Mesodermal cell (in vitro differentiated cells): ENCODE measurements around the gene ARHGEF39.
A peak's percentile ranks its signal among the peaks of the same experiment; 100 is the strongest.

Experiments
- H3K27ac ChIP-seq: 2 replicates; pipeline ENCODE4 v1.7.0; 2013; ENCODE audit warnings: mild to moderate bottlenecking, low read depth, low read length, moderate library complexity; ENCODE audit not compliant: severe bottlenecking
- H3K36me3 ChIP-seq: 2 replicates; pipeline ENCODE4 v1.7.1; 2013; ENCODE audit warnings: mild to moderate bottlenecking, low read length, moderate library complexity; ENCODE audit not compliant: control insufficient read depth, insufficient read depth
- H3K4me1 ChIP-seq: one replicate; pipeline ENCODE4 v1.7.1; 2013; ENCODE audit warnings: mild to moderate bottlenecking, low read length; ENCODE audit not compliant: insufficient read depth, control insufficient read depth, poor library complexity, severe bottlenecking
- H3K4me3 ChIP-seq: 2 replicates; pipeline ENCODE4 v1.7.0; 2013; ENCODE audit warnings: low read length, control low read depth, mild to moderate bottlenecking; ENCODE audit not compliant: insufficient read depth, poor library complexity, severe bottlenecking; ENCODE audit errors: extremely low read depth
- H3K9me3 ChIP-seq: 2 replicates; pipeline ENCODE4 v1.7.1; 2013; ENCODE audit warnings: mild to moderate bottlenecking, low read length, moderate library complexity; ENCODE audit not compliant: control insufficient read depth
- WGBS, 2 experiments: methylation state at CpG; one replicate each; pipeline ENCODE4 v1.1.5; 2013; ENCODE audit warnings: missing lambda C conversion rate in 2 of 2; ENCODE audit not compliant: insufficient coverage in 2 of 2; 5-methylcytosine and 5-hydroxymethylcytosine counted together

The ARHGEF39 gene

DNA sequence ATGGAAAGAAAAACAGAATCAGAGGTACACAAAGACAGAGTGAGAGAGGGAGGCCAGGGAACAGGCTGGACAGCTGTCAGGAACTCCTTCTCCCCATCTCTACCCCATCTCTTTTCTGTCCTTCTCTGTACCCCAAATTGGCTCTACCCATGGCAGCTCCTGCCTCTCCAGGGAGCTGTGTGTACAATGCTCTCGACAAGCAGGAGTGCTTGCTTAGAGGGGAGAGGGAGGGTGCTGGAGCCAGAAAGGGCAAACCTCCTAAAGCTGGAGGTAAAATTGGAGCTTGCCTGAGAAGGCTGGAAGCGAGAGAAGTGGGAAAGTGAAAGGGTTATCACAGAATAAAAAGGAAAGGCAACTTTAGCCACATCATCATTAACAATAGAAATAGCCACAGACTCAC lies 18.3 kb upstream of the ARHGEF39 start:
- WGBS, 2 experiments = 83% methylated on average over 1 of the region's 2 CpGs; no CpG with 5 or more reads in 1 of the 2 experiments
- Histone ChIP-seq H3K4me3 (no peak overlapping the region), H3K9me3 (no peaks in the 10 kb centered on the region), H3K36me3 (peaks cover 68% of the 10 kb centered on the region), H3K4me1 (peaks cover 38% of the 10 kb centered on the region), H3K27ac (no peak overlapping the region)

DNA sequence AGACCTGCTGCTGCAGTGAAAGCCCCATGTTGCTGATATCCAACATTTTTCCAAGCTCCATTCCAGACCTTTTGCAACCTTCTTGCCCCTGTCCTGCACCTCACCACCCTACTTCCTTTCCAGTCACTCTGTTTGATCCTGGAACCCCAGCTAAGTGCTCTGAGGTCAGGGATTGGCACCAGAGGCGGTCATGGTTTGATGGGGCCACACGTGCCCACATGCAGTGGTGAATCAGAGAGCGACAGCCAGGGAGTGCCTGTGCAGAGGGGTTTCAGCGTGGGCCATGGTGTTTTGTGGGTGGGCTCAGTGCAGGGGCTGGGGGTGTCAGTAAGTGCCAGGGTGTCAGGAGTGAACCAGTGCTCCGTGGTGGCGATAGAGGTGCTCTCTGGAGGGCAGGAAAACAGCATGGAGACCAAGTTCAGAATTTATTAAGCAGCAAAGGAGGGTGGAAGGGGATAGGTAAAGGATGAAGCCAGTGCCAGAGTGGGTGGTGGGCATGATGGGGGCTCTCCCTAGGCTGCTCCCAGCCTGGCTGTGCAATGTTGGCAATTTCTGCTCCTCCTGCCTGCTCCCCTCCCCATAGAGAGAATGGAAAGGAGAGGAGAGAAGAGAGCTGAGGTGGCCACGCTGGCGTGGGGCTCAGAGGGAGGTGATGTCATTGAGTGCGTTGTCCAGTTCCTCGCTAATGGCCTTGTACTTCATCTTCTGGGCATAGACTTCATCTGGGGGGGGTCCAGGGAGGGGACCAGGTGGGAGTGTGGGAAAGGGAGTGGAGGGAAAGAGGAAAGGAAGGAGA lies 17.7 kb upstream of the ARHGEF39 start:
- peaks cover 62% of the 10 kb centered on the region for H3K36me3 ChIP-seq
- no peak overlapping the region for H3K27ac ChIP-seq

DNA sequence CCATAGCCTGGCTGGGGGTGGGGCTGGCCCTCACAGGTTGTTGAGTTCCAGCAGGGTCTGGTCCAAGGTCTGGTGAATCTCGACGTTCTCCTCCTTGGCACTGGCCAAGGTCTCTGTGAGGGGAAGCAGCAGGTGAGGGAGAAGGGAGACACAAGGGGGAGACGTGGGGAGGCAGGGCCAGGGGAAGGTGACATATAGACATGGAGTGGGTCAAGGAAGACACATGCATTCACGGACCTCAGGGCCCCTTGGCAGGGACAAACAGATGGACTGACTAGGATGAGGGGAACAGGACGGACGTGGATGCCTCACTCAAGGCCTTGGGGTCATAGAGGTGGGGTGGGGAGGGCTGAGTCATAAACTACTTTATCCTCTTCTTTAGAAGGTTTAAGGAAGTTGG lies 17.1 kb upstream of the ARHGEF39 start:
- no peaks in the 10 kb centered on the region for H3K9me3 ChIP-seq
- H3K36me3 ChIP-seq = peaks cover 57% of the 10 kb centered on the region
- H3K27ac ChIP-seq = peak overlapping the region; percentile 29
- WGBS, 2 experiments = 90 to 93% methylated on average over 4 of the region's 6 CpGs
- no peak overlapping the region for H3K4me3 ChIP-seq
- H3K4me1 ChIP-seq = peaks cover 27% of the 10 kb centered on the region

More for the DNA sequence above, 17.7 kb upstream of the ARHGEF39 start:
- no peak overlapping the region for H3K4me3 ChIP-seq
- 98 to 100% methylated on average over 6 to 9 of the region's 10 CpGs for WGBS, 2 experiments
- H3K4me1 ChIP-seq = peaks cover 32% of the 10 kb centered on the region
- H3K9me3 ChIP-seq = no peaks in the 10 kb centered on the region

GRCh38 chr9:35681341-35682002 lies 16.5 kb upstream of the ARHGEF39 start:
- H3K27ac ChIP-seq = peak overlapping the region; percentile 29
- H3K4me1 ChIP-seq = peaks cover 22% of the 10 kb centered on the region
- no peak overlapping the region for H3K4me3 ChIP-seq
- 77 to 88% methylated on average over 3 of the region's 3 CpGs for WGBS, 2 experiments
- no peaks in the 10 kb centered on the region for H3K9me3 ChIP-seq
- H3K36me3 ChIP-seq = peaks cover 51% of the 10 kb centered on the region

DNA sequence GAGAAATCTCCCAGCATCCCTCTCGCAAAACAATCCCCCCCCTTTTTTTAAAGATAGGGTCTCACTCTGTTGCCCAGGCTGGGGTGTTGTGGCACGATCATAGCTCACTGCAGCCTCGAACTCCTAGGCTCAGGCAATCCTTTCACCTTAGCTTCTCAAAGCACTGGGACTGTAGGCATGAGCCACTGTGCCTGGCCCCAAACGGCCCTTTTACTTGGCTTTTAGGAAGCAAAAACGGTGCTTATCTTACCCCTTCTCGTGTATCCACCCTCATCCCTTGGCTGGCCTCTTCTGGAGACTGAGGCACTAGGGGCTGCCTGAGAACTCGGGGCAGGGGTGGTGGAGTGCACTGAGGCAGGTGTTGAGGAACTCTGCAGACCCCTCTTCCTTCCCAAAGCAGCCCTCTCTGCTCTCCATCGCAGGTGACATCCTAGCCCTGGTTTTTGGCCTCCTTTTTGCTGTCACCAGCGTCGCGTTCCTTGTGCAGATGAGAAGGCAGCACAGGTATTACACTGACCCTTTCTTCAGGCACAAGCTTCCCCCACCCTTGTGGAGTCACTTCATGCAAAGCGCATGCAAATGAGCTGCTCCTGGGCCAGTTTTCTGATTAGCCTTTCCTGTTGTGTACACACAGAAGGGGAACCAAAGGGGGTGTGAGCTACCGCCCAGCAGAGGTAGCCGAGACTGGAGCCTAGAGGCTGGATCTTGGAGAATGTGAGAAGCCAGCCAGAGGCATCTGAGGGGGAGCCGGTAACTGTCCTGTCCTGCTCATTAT lies 15.5 kb upstream of the ARHGEF39 start:
- no peaks in the 10 kb centered on the region for H3K9me3 ChIP-seq
- peaks cover 41% of the 10 kb centered on the region for H3K36me3 ChIP-seq
- H3K4me3 ChIP-seq = no peak overlapping the region
- WGBS, 2 experiments = 53 to 55% methylated on average over 9 to 12 of the region's 15 CpGs
- peaks cover 22% of the 10 kb centered on the region for H3K4me1 ChIP-seq
- no peak overlapping the region for H3K27ac ChIP-seq

GRCh38 chr9:35679766-35680330 lies 14.9 kb upstream of the ARHGEF39 start:
- Histone ChIP-seq H3K9me3 (no peaks in the 10 kb centered on the region), H3K36me3 (peaks cover 35% of the 10 kb centered on the region), H3K27ac (no peak overlapping the region), H3K4me3 (no peak overlapping the region), H3K4me1 (peaks cover 20% of the 10 kb centered on the region)
- WGBS, 2 experiments = 87 to 89% methylated on average over 6 to 7 of the region's 8 CpGs

GRCh38 chr9:35679091-35679490 lies 14.1 kb upstream of the ARHGEF39 start:
- Histone ChIP-seq H3K9me3 (no peaks in the 10 kb centered on the region), H3K27ac (no peak overlapping the region), H3K4me3 (no peak overlapping the region), H3K36me3 (peaks cover 27% of the 10 kb centered on the region), H3K4me1 (peaks cover 16% of the 10 kb centered on the region)
- 86 to 100% methylated on average over 1 to 3 of the region's 5 CpGs for WGBS, 2 experiments

DNA sequence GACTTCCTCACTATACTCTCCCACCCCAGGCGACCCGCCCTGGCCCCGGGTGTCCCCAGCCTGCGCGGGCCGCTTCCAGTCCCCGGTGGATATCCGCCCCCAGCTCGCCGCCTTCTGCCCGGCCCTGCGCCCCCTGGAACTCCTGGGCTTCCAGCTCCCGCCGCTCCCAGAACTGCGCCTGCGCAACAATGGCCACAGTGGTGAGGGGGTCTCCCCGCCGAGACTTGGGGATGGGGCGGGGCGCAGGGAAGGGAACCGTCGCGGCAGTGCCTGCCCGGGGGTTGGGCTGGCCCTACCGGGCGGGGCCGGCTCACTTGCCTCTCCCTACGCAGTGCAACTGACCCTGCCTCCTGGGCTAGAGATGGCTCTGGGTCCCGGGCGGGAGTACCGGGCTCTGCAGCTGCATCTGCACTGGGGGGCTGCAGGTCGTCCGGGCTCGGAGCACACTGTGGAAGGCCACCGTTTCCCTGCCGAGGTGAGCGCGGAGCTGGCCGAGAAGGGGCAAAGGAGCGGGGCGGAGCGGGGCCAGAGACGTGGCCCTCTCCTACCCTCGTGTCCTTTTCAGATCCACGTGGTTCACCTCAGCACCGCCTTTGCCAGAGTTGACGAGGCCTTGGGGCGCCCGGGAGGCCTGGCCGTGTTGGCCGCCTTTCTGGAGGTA lies 10.9 kb upstream of the ARHGEF39 start:
- Histone ChIP-seq H3K4me3 (peak overlapping the region; percentile 34), H3K27ac (no peak overlapping the region), H3K9me3 (no peaks in the 10 kb centered on the region), H3K4me1 (peaks cover 6% of the 10 kb centered on the region), H3K36me3 (no peaks in the 10 kb centered on the region)
- 15 to 17% methylated on average over 32 to 51 of the region's 51 CpGs for WGBS, 2 experiments

DNA sequence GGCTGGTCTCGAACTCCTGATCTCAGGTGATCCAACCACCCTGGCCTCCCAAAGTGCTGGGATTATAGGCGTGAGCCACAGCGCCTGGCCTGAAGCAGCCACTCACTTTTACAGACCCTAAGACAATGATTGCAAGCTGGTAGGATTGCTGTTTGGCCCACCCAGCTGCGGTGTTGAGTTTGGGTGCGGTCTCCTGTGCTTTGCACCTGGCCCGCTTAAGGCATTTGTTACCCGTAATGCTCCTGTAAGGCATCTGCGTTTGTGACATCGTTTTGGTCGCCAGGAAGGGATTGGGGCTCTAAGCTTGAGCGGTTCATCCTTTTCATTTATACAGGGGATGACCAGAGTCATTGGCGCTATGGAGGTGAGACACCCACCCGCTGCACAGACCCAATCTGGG lies 10.2 kb upstream of the ARHGEF39 start:
- Histone ChIP-seq H3K36me3 (no peaks in the 10 kb centered on the region), H3K9me3 (no peaks in the 10 kb centered on the region), H3K4me3 (peak overlapping the region; percentile 34), H3K27ac (no peak overlapping the region), H3K4me1 (peaks cover 5% of the 10 kb centered on the region)
- WGBS, 2 experiments = 62 to 65% methylated on average over 13 of the region's 13 CpGs

- Histone ChIP-seq H3K9me3 (no peaks in the 10 kb centered on the region), H3K4me3 (no peak overlapping the region), H3K27ac (no peak overlapping the region), H3K4me1 (peaks cover 8% of the 10 kb centered on the region), H3K36me3 (no peaks in the 10 kb centered on the region)
- WGBS, 2 experiments = 92 to 100% methylated on average over 2 to 3 of the region's 3 CpGs
Observed at GRCh38 chr9:35674025-35674361, 9.0 kb upstream of the ARHGEF39 start.
